Measurements from ENCODE around the gene ZFAND2A. TPM values are rescaled to one million over a fixed set of nuclear protein-coding genes. Genes with fewer than 3 reads are reported as not detected.

The ZFAND2A gene, protein sequence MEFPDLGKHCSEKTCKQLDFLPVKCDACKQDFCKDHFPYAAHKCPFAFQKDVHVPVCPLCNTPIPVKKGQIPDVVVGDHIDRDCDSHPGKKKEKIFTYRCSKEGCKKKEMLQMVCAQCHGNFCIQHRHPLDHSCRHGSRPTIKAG
- total RNA-seq = 20.7 TPM

DNA sequence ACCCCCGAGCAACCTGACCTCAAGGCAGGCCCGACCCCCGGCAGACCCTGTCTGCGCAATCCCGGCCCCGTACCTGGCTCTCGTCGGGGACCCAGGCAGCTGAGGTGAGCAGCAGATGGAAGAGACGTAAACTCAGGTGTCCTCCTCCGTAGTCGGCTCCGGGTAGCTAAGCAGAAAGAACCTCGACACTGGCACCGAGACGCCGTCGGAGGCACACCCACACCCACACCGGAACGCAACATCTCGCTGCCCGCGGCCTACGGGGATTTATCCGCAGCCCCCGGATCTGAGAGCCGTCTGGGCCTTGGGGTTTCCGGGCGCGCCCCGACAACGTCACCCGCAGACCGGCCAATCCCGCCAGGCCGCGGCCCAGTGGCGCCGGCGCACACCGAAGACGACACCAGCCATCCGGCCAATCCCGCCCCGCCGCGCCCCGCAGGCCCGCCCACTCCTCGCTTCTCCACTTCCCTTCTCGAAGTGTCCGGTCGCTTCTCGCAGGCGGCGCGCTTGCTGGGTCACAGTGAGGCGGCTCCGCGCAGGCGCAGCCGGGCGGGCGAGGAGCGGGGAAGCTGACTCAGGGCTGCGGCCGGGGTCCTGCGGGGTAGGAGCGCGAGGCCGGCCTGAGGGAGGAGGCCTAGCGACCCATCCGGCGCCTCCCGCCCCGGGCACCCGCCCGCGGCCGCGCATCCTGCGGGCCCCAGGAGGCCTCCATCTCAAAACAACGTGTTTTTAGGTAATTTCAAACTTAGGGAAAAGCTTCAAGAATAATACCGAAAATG, at the start of gene ZFAND2A:
TSS of gene ZFAND2A (minus strand) at position 306 of the 779 bp plus-strand sequence. CDS start 1,984 bp downstream, outside the sequence.

Other genes starting within 250 kb of the ZFAND2A start
- gene ADAP1, start 205.5 kb downstream of the ZFAND2A start, total RNA-seq = 30.4 TPM
- gene COX19, start 184.6 kb downstream of the ZFAND2A start, total RNA-seq = 46.6 TPM
- not detected for gene CYP2W1, start 177.0 kb downstream of the ZFAND2A start, total RNA-seq
- 1.3 TPM for gene GPR146, start 115.7 kb downstream of the ZFAND2A start, total RNA-seq
- 1.6 TPM for gene GPER1, start 72.1 kb downstream of the ZFAND2A start, total RNA-seq
- not detected for gene UNCX, start 72.7 kb upstream of the ZFAND2A start, total RNA-seq